Endodermal cell (in vitro differentiated cells): ENCODE results near the gene KDM6A. TPM values are rescaled to one million over a fixed set of nuclear protein-coding genes. Genes with fewer than 3 reads are reported as not detected.

ENCODE experiments used
- DNase-seq: peaks from one replicate; pipeline ENCODE4 v3.0.0-alpha.2; 2017
- H3K27ac ChIP-seq: 2 replicates; pipeline ENCODE4 v1.5.1; 2013; ENCODE audit warnings: mild to moderate bottlenecking, low read depth, low read length, moderate library complexity
- H3K27me3 ChIP-seq: 2 replicates; pipeline ENCODE4 v1.6.1; 2013; ENCODE audit warnings: mild to moderate bottlenecking, low read length, moderate library complexity; ENCODE audit not compliant: insufficient read depth, control insufficient read depth, poor library complexity, severe bottlenecking
- H3K36me3 ChIP-seq: 2 replicates; pipeline ENCODE4 v1.7.0; 2013; ENCODE audit warnings: mild to moderate bottlenecking, low read length, moderate library complexity; ENCODE audit not compliant: control insufficient read depth, insufficient read depth
- H3K4me1 ChIP-seq: one replicate; pipeline ENCODE4 v1.7.0; 2013; ENCODE audit warnings: low read length; ENCODE audit not compliant: control insufficient read depth, insufficient read depth
- H3K4me3 ChIP-seq: 2 replicates; pipeline ENCODE4 v1.5.1; 2013; ENCODE audit warnings: mild to moderate bottlenecking, low read length, moderate library complexity
- H3K9ac ChIP-seq: 2 replicates; pipeline ENCODE4 v1.6.1; 2013; ENCODE audit warnings: mild to moderate bottlenecking, low read length, moderate library complexity; ENCODE audit not compliant: poor library complexity, severe bottlenecking; ENCODE audit errors: extremely low read depth
- H3K9me3 ChIP-seq: 2 replicates; pipeline ENCODE4 v1.6.1; 2013; ENCODE audit warnings: mild to moderate bottlenecking, low read length, moderate library complexity; ENCODE audit not compliant: control insufficient read depth
- H3K27ac Mint-ChIP-seq: 2 replicates; pipeline ENCODE4 v1.8.0; 2020; ENCODE audit warnings: mixed read lengths
- H3K27me3 Mint-ChIP-seq: 2 replicates; pipeline ENCODE4 v1.8.0; 2021; ENCODE audit warnings: mild to moderate bottlenecking, mixed read lengths; ENCODE audit not compliant: insufficient read depth
- H3K36me3 Mint-ChIP-seq: 2 replicates; pipeline ENCODE4 v1.8.0; 2020; ENCODE audit warnings: low read depth, mixed read lengths
- H3K4me1 Mint-ChIP-seq: 2 replicates; pipeline ENCODE4 v1.8.0; 2020; ENCODE audit warnings: mixed read lengths
- H3K4me3 Mint-ChIP-seq: 2 replicates; pipeline ENCODE4 v1.8.0; 2020; ENCODE audit warnings: mild to moderate bottlenecking, moderate library complexity, mixed read lengths
- H3K9me3 Mint-ChIP-seq: 2 replicates; pipeline ENCODE4 v1.8.0; 2020; ENCODE audit warnings: mild to moderate bottlenecking, mixed read lengths
- CTCF ChIP-seq: fragments of 200-600 bp; sonication (generic); conservative IDR thresholded peaks from 2 replicates; pipeline ENCODE4 v1.5.0; 2021; ENCODE audit warnings: antibody characterized with exemption, mild to moderate bottlenecking
- WGBS, 2 experiments: methylation state at CpG; one replicate each; pipeline versions ENCODE4 v1.1.5 to v1.1.7; 2013; ENCODE audit warnings: missing lambda C conversion rate in 2 of 2, mixed read lengths in 1 of 2; ENCODE audit not compliant: insufficient coverage in 1 of 2, insufficient read length in 1 of 2; 5-methylcytosine and 5-hydroxymethylcytosine counted together
- total RNA-seq, 2 donors: library from RNA; stranded (reverse); fragmentation: NEBNext Ultra II Directional in 1 of 2; extraction: Animal tissue kit (Norgen Biotek cat#: 25700) in 1 of 2; gene quantifications; 2 replicates in 1 of 2; 3 replicates in 1 of 2; pipeline ENCODE4 v1.2.1, GENCODE V29; 2021

Gene KDM6A
- total RNA-seq, 2 donors from 2014 or later: 62.1 to 64.6 TPM

DNA sequence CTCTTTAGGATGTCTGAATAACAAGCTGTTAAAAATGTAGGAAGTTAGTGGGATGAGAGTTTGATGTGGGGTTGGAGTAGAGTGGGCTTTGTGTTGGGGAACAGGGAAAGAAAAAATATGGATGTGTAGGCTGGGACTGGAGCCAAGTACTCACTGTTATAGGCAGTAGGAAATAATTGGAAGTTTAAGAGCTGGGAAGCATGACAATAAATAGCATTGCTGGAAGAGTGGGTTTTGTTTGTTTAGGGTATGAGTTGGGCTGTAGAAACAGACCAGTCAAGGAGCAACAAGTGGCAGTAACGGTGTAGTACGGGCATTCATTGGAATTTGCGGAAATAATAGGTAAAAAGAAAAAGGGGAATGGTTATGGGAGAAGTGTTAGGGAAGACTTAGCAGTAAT lies 81.6 kb downstream of the KDM6A start:
- peak overlapping the region; percentile 70 for H3K4me3 Mint-ChIP-seq
- no peaks in the 10 kb centered on the region for H3K27me3 Mint-ChIP-seq
- no peak for TF ChIP-seq CTCF
- H3K27ac ChIP-seq: no peak overlapping the region
- peaks cover 38% of the 10 kb centered on the region for H3K9me3 Mint-ChIP-seq
- DNase-seq: no peak
- H3K27ac Mint-ChIP-seq: no peak overlapping the region
- no peak overlapping the region for H3K9ac ChIP-seq
- 79 to 83% methylated on average over 3 of the region's 3 CpGs for WGBS, 2 experiments
- peaks cover 23% of the 10 kb centered on the region for H3K4me1 Mint-ChIP-seq
- H3K36me3 ChIP-seq: no peaks in the 10 kb centered on the region
- H3K4me3 ChIP-seq: peak overlapping the region; percentile 78
- no peaks in the 10 kb centered on the region for H3K27me3 ChIP-seq
- peaks cover 3% of the 10 kb centered on the region for H3K36me3 Mint-ChIP-seq
- H3K9me3 ChIP-seq: no peaks in the 10 kb centered on the region
- no peaks in the 10 kb centered on the region for H3K4me1 ChIP-seq

DNA sequence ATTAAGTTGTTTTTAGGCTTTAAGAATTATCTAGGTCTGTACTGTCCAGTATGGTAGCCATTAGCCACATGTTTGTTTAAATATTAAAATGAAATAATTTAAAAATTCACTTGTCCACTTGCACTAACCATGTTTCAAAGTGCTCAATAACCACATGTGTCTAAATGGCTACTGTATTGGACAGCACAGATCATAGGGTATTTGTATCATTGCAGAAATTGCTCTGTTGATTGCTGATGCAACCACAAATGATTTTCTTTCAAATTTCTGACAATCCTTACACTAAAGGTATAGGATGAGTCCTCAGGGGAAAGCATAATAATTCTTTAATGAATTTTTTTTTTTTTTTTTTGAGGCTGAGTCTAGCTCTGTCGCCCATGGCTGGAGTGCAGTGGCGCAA lies 84.9 kb downstream of the KDM6A start:
- Histone ChIP-seq H3K4me1 (no peaks in the 10 kb centered on the region), H3K27me3 (no peaks in the 10 kb centered on the region), H3K4me3 (no peak overlapping the region), H3K27ac (no peak overlapping the region), H3K9me3 (no peaks in the 10 kb centered on the region), H3K9ac (no peak overlapping the region), H3K36me3 (peaks cover 23% of the 10 kb centered on the region)
- 95% methylated on average over 2 of the region's 2 CpGs; no CpG with 5 or more reads in 1 of the 2 experiments for WGBS, 2 experiments
- Mint-ChIP-seq H3K4me3 (no peak overlapping the region), H3K36me3 (peaks cover 14% of the 10 kb centered on the region), H3K4me1 (peaks cover 23% of the 10 kb centered on the region), H3K27ac (no peak overlapping the region), H3K9me3 (peaks cover 33% of the 10 kb centered on the region), H3K27me3 (no peaks in the 10 kb centered on the region)
- TF ChIP-seq CTCF: no peak
- no peak for DNase-seq

DNA sequence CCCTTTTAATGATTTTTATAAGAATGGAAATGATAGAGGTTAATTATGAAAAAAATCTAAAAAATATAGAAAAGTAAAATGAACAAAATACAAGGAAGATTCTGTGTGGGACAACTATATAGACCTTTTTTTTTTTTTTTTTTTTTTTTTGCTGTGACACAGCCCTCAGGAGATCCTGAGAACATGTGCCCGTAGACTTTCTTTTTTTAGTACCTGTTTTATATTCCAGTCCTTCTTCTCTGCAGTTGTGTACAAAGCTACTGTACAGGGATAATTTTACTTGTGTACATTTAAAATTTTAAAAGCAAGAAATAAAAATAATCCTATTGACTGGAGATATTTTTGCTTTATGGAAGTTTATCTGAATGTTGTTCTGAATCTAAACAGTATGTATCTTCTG lies 85.5 kb downstream of the KDM6A start:
- Histone ChIP-seq H3K27me3 (no peaks in the 10 kb centered on the region), H3K36me3 (peaks cover 29% of the 10 kb centered on the region), H3K27ac (no peak overlapping the region), H3K4me3 (no peak overlapping the region), H3K9me3 (no peaks in the 10 kb centered on the region), H3K9ac (no peak overlapping the region), H3K4me1 (no peaks in the 10 kb centered on the region)
- no CpG with 5 or more reads among the region's 1 CpG for WGBS, 2 experiments
- H3K27me3 Mint-ChIP-seq: no peaks in the 10 kb centered on the region
- DNase-seq: no peak
- H3K9me3 Mint-ChIP-seq: peaks cover 38% of the 10 kb centered on the region
- peaks cover 20% of the 10 kb centered on the region for H3K4me1 Mint-ChIP-seq
- no peak overlapping the region for H3K27ac Mint-ChIP-seq
- peaks cover 20% of the 10 kb centered on the region for H3K36me3 Mint-ChIP-seq
- no peak overlapping the region for H3K4me3 Mint-ChIP-seq
- no peak for TF ChIP-seq CTCF
